Gastroesophageal sphincter (tissue), 4 donors: Measurements from ENCODE around the gene UTS2B. TPM values are rescaled to one million over a fixed set of nuclear protein-coding genes. Genes with fewer than 3 reads are reported as not detected.

ENCODE experiments used
- ATAC-seq: fragments of 150-250 bp; one replicate; pipeline ENCODE4 v1.9.1; 2016; ENCODE audit warnings: mild to moderate bottlenecking, moderate library complexity
- H3K27ac ChIP-seq, 4 donors: fragments of 200-600 bp; sonication (generic) in 3 of 4; 1 replicate in 3 of 4; 2 replicates in 1 of 4; pipeline ENCODE4 v1.5.1; 2016 to 2019
- H3K27me3 ChIP-seq: fragments of 200-600 bp; sonication (generic); one replicate; pipeline ENCODE4 v1.5.1; 2019
- H3K36me3 ChIP-seq, 2 donors: fragments of 200-600 bp; sonication (generic); one replicate each; pipeline ENCODE4 v1.5.1; 2019; ENCODE audit warnings: control low read depth in 1 of 2
- H3K4me1 ChIP-seq, 3 donors: fragments of 200-600 bp; sonication (generic); 1 replicate in 2 of 3; 2 replicates in 1 of 3; pipeline ENCODE4 v1.5.1; 2016 to 2019; ENCODE audit warnings: control low read depth in 2 of 3
- H3K4me3 ChIP-seq, 2 donors: fragments of 200-600 bp; sonication (generic); one replicate each; pipeline ENCODE4 v1.5.1; 2019; ENCODE audit warnings: mild to moderate bottlenecking in 1 of 2, moderate library complexity in 1 of 2
- H3K9me3 ChIP-seq, 3 donors: fragments of 200-600 bp; sonication (generic); one replicate each; pipeline ENCODE4 v1.5.1; 2017 to 2019; ENCODE audit warnings: control low read depth in 2 of 3
- EP300 ChIP-seq: sonication (generic); formaldehyde crosslinking; IDR thresholded peaks from one replicate; pipeline ENCODE4 v1.6.1; 2017; ENCODE audit warnings: antibody characterized with exemption, mild to moderate bottlenecking
- POLR2A ChIP-seq, 2 donors: fragments of 450-650 bp; IDR thresholded peaks; one replicate each; pipeline ENCODE4 v1.6.1; 2017; ENCODE audit warnings: antibody characterized with exemption in 2 of 2, mild to moderate bottlenecking in 2 of 2, moderate library complexity in 1 of 2
- POLR2AphosphoS5 ChIP-seq: sonication (generic); formaldehyde crosslinking; IDR thresholded peaks from one replicate; pipeline ENCODE4 v1.6.1; 2017; ENCODE audit warnings: antibody characterized with exemption
- WGBS, 2 donors: methylation state at CpG; one replicate each; pipeline ENCODE4 v1.1.5; 2018; ENCODE audit warnings: low coverage in 1 of 2; 5-methylcytosine and 5-hydroxymethylcytosine counted together
- total RNA-seq, 4 donors: library from RNA; depleted of rRNA; stranded (reverse); fragments of >200 nt; gene quantifications; one replicate each; pipeline ENCODE4 v1.1.0, GENCODE V29; 2016
- TF ChIP-seq, protein P1 (sequence below), 4 experiments: fragments of 200-600 bp in 2 of 4; fragments of 450-650 bp in 2 of 4; sonication (generic) in 1 of 4; IDR thresholded peaks; one replicate each; pipeline ENCODE4 v1.5.1; 2017 to 2019; ENCODE audit warnings: antibody characterized with exemption in 4 of 4, mild to moderate bottlenecking in 2 of 4, moderate library complexity in 2 of 4

The UTS2B gene
- total RNA-seq, 4 donors from 2014 or later, result 0.20 TPM; not detected in 3

DNA sequence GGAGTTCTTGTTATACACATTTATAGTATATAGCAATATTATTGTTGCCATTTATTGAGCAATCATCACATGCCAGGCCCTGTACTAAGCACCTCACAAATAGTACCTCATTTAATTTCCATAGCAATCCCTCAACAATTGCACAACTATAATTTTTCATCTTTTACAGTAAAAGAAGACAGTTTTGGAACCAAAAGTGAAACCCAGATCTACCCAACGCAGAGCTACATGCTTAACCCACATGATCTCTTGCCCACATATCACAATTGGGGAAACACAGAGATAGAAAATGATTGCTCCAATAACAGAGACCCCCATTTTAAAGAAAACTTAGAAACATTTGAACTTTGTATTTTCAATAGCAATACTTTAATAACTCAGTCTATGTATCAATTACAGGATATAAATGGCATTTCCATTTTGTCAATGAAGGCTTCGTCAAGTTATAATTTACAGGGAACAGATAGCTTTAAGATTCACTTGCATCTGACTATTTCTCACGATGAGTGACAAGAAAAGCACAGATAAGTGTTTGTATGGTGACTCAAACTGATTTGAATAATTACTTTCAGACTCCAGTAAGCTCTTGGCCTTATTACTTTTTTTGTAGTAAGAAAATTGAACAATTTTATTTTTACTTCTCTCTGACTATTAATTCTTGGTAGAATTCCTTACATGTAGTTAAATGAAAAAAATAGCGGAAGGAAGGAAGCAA, 39.9 kb downstream of the UTS2B start:
- H3K36me3 ChIP-seq, result no peaks in the 10 kb centered on the region
- WGBS, 2 donors, result 60 to 62% methylated on average over 4 of the region's 4 CpGs
- no peak for ATAC-seq
- no peaks in the 10 kb centered on the region for H3K27me3 ChIP-seq
- H3K4me3 ChIP-seq, result no peak overlapping the region
- H3K4me1 ChIP-seq, result no peaks in the 10 kb centered on the region
- no peaks in the 10 kb centered on the region for H3K9me3 ChIP-seq
- no peak for TF ChIP-seq POLR2A (IDR thresholded peaks at IDR 0.05)
- TF ChIP-seq, protein P1, sequence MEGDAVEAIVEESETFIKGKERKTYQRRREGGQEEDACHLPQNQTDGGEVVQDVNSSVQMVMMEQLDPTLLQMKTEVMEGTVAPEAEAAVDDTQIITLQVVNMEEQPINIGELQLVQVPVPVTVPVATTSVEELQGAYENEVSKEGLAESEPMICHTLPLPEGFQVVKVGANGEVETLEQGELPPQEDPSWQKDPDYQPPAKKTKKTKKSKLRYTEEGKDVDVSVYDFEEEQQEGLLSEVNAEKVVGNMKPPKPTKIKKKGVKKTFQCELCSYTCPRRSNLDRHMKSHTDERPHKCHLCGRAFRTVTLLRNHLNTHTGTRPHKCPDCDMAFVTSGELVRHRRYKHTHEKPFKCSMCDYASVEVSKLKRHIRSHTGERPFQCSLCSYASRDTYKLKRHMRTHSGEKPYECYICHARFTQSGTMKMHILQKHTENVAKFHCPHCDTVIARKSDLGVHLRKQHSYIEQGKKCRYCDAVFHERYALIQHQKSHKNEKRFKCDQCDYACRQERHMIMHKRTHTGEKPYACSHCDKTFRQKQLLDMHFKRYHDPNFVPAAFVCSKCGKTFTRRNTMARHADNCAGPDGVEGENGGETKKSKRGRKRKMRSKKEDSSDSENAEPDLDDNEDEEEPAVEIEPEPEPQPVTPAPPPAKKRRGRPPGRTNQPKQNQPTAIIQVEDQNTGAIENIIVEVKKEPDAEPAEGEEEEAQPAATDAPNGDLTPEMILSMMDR (IDR thresholded peaks at IDR 0.05), result no peak
- H3K27ac ChIP-seq, result no peak overlapping the region

DNA sequence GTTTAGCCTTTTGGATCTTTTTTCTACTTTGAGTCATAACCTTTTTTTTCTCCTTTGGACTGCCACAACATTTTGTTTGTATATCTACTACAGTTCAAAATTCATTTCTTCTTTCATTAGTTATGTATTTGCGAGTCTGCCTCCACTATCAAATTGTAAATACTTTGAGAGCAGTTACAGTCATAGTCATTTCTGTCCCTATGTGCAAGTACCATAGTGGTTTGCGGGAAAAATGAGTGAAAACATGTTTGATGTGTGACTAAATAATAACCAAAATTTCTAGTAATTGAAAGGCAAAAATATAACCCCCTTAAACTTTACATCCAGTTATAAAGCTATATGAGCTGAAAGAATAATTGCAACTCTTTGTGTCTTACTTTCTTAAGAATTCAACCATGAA, 46.9 kb downstream of the UTS2B start:
- Histone ChIP-seq H3K4me3 (no peak overlapping the region), H3K36me3 (no peaks in the 10 kb centered on the region), H3K27me3 (no peaks in the 10 kb centered on the region), H3K9me3 (no peaks in the 10 kb centered on the region), H3K4me1 (no peaks in the 10 kb centered on the region), H3K27ac (no peak overlapping the region)
- ATAC-seq, result no peak
- TF ChIP-seq, protein P1 (IDR thresholded peaks at IDR 0.05), result no peak
- TF ChIP-seq EP300, result no peak
- TF ChIP-seq POLR2AphosphoS5, result no peak
- TF ChIP-seq POLR2A (IDR thresholded peaks at IDR 0.05), result no peak
- 89 to 100% methylated on average over 1 to 2 of the region's 2 CpGs for WGBS, 2 donors

DNA sequence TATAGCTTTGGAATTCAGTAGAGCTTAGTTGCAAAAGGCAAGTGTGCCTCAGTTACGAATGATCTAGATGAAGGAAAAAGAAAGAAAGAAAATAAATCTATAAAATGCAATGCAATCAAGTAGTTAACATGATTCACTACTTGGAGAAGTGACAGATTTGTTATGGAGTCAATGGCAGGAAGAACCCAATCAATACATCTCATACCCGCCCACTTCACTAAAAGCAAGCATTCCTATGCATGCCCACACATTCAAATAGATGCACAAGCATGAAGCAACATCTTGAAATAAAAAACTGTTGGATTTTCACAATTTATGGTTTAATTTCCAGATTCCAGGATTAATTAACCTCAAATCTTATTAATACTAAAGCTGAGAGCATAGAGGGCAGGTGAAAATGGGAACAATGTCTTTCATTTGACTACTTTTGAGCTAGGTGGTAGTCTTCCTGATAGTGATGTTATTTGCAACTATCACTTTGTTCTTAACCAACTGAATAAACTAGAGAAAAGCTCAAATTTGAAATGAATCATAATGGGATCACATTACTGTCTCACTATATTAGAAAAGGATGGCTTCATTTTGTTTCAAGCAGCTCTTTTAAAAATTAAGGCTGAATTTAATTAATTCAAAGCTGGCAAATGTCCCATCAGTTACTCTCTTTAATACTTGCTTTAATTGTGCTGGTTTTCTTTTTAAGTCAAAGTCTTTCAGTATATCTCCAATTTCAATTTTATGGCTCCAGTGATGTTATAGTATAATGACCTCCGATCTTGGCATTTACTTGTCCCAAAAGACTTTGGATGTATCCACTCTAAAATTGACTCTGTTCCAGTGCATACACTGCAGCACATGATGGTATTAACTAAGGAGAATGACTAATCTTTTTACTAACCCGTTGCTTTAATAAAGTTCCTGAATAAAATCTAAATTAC, 47.8 kb downstream of the UTS2B start:
- Histone ChIP-seq H3K9me3 (no peaks in the 10 kb centered on the region), H3K27me3 (no peaks in the 10 kb centered on the region), H3K27ac (no peak overlapping the region), H3K36me3 (no peaks in the 10 kb centered on the region), H3K4me1 (no peaks in the 10 kb centered on the region), H3K4me3 (no peak overlapping the region)
- 53 to 77% methylated on average over 4 of the region's 4 CpGs for WGBS, 2 donors
- ATAC-seq, result no peak
- TF ChIP-seq POLR2A (IDR thresholded peaks at IDR 0.05), result no peak
- TF ChIP-seq EP300, result no peak
- TF ChIP-seq POLR2AphosphoS5, result no peak

DNA sequence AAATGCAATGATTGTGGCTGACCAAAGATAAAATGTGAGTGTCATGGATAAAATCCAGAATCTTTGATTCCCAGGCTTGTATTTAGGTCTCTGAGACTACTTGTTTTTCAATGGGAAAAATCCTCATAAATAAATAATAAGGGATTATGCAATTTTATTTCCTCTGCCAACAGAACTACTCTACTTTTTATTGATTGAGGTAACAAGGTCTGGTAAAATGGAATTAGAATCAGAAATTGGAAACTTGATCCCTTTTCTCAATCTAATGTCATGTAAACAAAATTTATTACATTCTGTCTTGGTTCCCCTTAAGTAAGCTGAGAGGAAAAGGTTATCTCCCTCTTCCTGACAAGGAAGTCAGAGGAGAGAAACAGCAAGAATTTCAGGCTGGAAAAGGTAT, 49.4 kb downstream of the UTS2B start:
- H3K4me1 ChIP-seq, result no peaks in the 10 kb centered on the region
- H3K4me3 ChIP-seq, result no peak overlapping the region
- H3K36me3 ChIP-seq, result no peaks in the 10 kb centered on the region
- no peaks in the 10 kb centered on the region for H3K27me3 ChIP-seq
- no peaks in the 10 kb centered on the region for H3K9me3 ChIP-seq
- H3K27ac ChIP-seq, result no peak overlapping the region
- TF ChIP-seq, protein P1 (IDR thresholded peaks at IDR 0.05), result no peak
- TF ChIP-seq EP300 (no peak), POLR2A (IDR thresholded peaks at IDR 0.05) (no peak), POLR2AphosphoS5 (no peak)
- no peak for ATAC-seq

DNA sequence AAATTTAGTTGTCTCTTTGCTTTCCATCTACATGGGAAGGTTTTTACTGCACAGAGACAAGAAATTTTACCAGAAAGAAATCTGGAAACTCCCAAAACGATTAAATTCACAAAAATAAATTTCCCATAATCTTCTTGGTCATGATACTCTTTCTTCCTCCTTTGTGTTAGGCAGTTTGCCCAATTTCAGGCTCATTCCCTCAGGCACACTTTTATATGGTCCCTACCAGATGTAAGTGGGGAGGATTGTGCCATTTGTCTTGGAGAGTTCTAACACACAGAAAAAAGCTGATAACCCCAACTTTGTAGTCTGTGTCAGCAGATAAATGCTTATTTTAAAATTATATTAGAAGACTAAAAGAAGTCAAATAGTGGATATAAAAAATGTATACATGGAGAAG, 50.2 kb downstream of the UTS2B start:
- Histone ChIP-seq H3K27me3 (no peaks in the 10 kb centered on the region), H3K27ac (no peak overlapping the region), H3K4me1 (no peaks in the 10 kb centered on the region), H3K36me3 (no peaks in the 10 kb centered on the region), H3K4me3 (no peak overlapping the region), H3K9me3 (no peaks in the 10 kb centered on the region)
- TF ChIP-seq EP300, result no peak
- TF ChIP-seq POLR2AphosphoS5, result no peak
- TF ChIP-seq, protein P1 (IDR thresholded peaks at IDR 0.05), result no peak
- no peak for TF ChIP-seq POLR2A (IDR thresholded peaks at IDR 0.05)
- ATAC-seq, result no peak
- WGBS, 2 donors, result 31 to 37% methylated on average over 1 of the region's 1 CpG
